ENCODE data around the gene CD28.
"Not testable (repeated sequence)": the region's sequence is repeated elsewhere in the genome, so short reads cannot be mapped to it uniquely, and the experiment has no call there.

CD28 gene

DNA sequence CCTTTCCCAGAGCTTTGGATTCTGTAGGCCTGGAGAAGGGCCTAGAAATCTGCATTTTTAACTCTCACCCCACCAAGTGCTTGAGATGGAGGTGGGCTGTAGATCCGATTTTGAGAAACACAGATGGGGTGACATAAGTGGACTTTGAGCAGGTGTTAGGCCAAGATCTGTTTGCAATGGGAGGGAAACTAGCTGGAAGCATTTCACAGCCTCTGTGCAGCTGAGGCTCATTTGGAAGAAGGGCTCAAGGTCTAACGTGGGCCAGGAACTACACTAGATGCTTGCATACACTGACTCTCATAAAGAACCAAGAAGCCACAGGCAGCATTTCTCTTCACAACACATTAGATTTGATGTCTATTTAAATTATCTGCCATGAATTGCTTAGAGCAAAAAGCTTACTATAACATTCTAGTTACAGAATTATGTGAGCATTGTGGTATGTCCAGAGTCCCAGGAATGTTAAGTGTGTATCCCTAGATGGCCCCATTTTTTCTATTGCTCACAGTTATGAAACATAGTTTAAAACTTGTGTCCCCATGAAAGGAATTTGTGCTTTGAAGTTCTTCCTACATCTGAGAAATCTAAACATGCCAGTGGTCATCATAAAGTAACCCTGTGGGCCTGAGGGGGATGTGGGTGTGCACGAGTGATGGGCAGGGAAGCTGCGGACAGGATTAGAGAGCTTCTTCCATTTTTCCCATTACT is 77.2 kb downstream of the CD28 start:
- Histone ChIP-seq H3K36me3 (ENCODE audit: low read length) (no peaks in the 10 kb centered on the region), H2AFZ (ENCODE audit: low read depth, low read length, severe bottlenecking) (no peak overlapping the region), H3K4me3 (ENCODE audit: insufficient read depth, low read length, poor library complexity, severe bottlenecking) (no peak overlapping the region), H3K4me2 (ENCODE audit: low read depth, low read length, poor library complexity, severe bottlenecking) (no peak overlapping the region), H3K9ac (ENCODE audit: low read length) (no peak overlapping the region), H3K27me3 (ENCODE audit: low read length) (no peaks in the 10 kb centered on the region), H3K79me2 (ENCODE audit: insufficient read depth, low read length) (no peaks in the 10 kb centered on the region), H3F3A (ENCODE audit: insufficient read depth) (no peaks in the 10 kb centered on the region), H3K9me3 (ENCODE audit: insufficient read depth, low read length) (no peaks in the 10 kb centered on the region), H3K9me2 (replicated peaks; ENCODE audit: insufficient read depth, low read length) (no peaks in the 10 kb centered on the region), H4K20me1 (ENCODE audit: low read depth, low read length) (no peaks in the 10 kb centered on the region), H3K27ac (ENCODE audit: low read depth, low read length) (no peak overlapping the region)
- TF ChIP-seq EZH2phosphoT487 (conservative IDR thresholded peaks at IDR 0.05; ENCODE audit: low read length) (no peak), CTCF (IDR thresholded peaks at IDR 0.05; ENCODE audit: insufficient read depth, low read length, poor library complexity, severe bottlenecking) (no peak)

GRCh38 chr2:203784710-203785270 is 78.4 kb downstream of the CD28 start:
- H3K9me3 ChIP-seq (ENCODE audit: insufficient read depth, low read length); H3K27me3 ChIP-seq (ENCODE audit: low read length); H3K79me2 ChIP-seq (ENCODE audit: insufficient read depth, low read length); H3K9ac ChIP-seq (ENCODE audit: low read length); H3K27ac ChIP-seq (ENCODE audit: low read depth, low read length); H2AFZ ChIP-seq (ENCODE audit: low read depth, low read length, severe bottlenecking); H3K4me2 ChIP-seq (ENCODE audit: low read depth, low read length, poor library complexity, severe bottlenecking); H3K36me3 ChIP-seq (ENCODE audit: low read length); H3K4me3 ChIP-seq (ENCODE audit: insufficient read depth, low read length, poor library complexity, severe bottlenecking); H3F3A ChIP-seq (ENCODE audit: insufficient read depth); H4K20me1 ChIP-seq (ENCODE audit: low read depth, low read length); H3K9me2 ChIP-seq (replicated peaks; ENCODE audit: insufficient read depth, low read length): not testable (repeated sequence)

GRCh38 chr2:203785391-203786110 is 79.1 kb downstream of the CD28 start:
- H3K9me2 ChIP-seq (replicated peaks; ENCODE audit: insufficient read depth, low read length); H3K9me3 ChIP-seq (ENCODE audit: insufficient read depth, low read length); H3K36me3 ChIP-seq (ENCODE audit: low read length); H4K20me1 ChIP-seq (ENCODE audit: low read depth, low read length); H3K4me2 ChIP-seq (ENCODE audit: low read depth, low read length, poor library complexity, severe bottlenecking); H2AFZ ChIP-seq (ENCODE audit: low read depth, low read length, severe bottlenecking); H3K79me2 ChIP-seq (ENCODE audit: insufficient read depth, low read length); H3K27me3 ChIP-seq (ENCODE audit: low read length); H3K27ac ChIP-seq (ENCODE audit: low read depth, low read length); H3K4me3 ChIP-seq (ENCODE audit: insufficient read depth, low read length, poor library complexity, severe bottlenecking); H3K9ac ChIP-seq (ENCODE audit: low read length); H3F3A ChIP-seq (ENCODE audit: insufficient read depth): not testable (repeated sequence)

GRCh38 chr2:203786549-203787351 is 80.3 kb downstream of the CD28 start:
- no peak overlapping the region for H3K9ac ChIP-seq (ENCODE audit: low read length)
- no peak overlapping the region for H2AFZ ChIP-seq (ENCODE audit: low read depth, low read length, severe bottlenecking)
- no peak overlapping the region for H3K27ac ChIP-seq (ENCODE audit: low read depth, low read length)

More at GRCh38 chr2:203786549-203787351, 80.3 kb downstream of the CD28 start:
- H3K4me2 ChIP-seq (ENCODE audit: low read depth, low read length, poor library complexity, severe bottlenecking), result no peak overlapping the region
- H3K9me2 ChIP-seq (replicated peaks; ENCODE audit: insufficient read depth, low read length), result no peaks in the 10 kb centered on the region
- no peak for TF ChIP-seq CTCF (IDR thresholded peaks at IDR 0.05; ENCODE audit: insufficient read depth, low read length, poor library complexity, severe bottlenecking)
- no peak for TF ChIP-seq EZH2phosphoT487 (conservative IDR thresholded peaks at IDR 0.05; ENCODE audit: low read length)
- H3K79me2 ChIP-seq (ENCODE audit: insufficient read depth, low read length), result no peaks in the 10 kb centered on the region
- no peaks in the 10 kb centered on the region for H4K20me1 ChIP-seq (ENCODE audit: low read depth, low read length)
- H3K9me3 ChIP-seq (ENCODE audit: insufficient read depth, low read length), result no peaks in the 10 kb centered on the region
- H3K27me3 ChIP-seq (ENCODE audit: low read length), result no peaks in the 10 kb centered on the region
- H3K4me3 ChIP-seq (ENCODE audit: insufficient read depth, low read length, poor library complexity, severe bottlenecking), result no peak overlapping the region
- no peaks in the 10 kb centered on the region for H3F3A ChIP-seq (ENCODE audit: insufficient read depth)
- H3K36me3 ChIP-seq (ENCODE audit: low read length), result no peaks in the 10 kb centered on the region

Measured in SU-DHL-6 (cell line).